A549 (cell line): Measurements from ENCODE around the gene INPP5K. TPM values are rescaled to one million over a fixed set of nuclear protein-coding genes. Genes with fewer than 3 reads are reported as not detected.

Source experiments
- ATAC-seq, 2 experiments: fragments of 200-7000 bp in 1 of 2; fragments of >200 bp in 1 of 2; cut with Nextera tagmentation in 1 of 2; cut with Tn5 transposase in 1 of 2; 3 replicates each; pipeline versions ENCODE4 v1.8.0 to v1.9.1; 2018 to 2020; ENCODE audit warnings: mild to moderate bottlenecking in 1 of 2, moderate library complexity in 1 of 2
- CTCF ChIA-PET: fragments of 300-600 bp; sonication (Branson Sonifier 250); formaldehyde crosslinking; extraction: SDS; loops from one replicate; lab custom pipeline; 2021; ENCODE audit warnings: antibody characterized with exemption, inconsistent platforms; lab: Yijun Ruan, JAX
- POLR2A ChIA-PET: fragments of 350-600 bp; formaldehyde crosslinking; extraction: SDS; loops from one replicate; lab custom pipeline; 2021; ENCODE audit warnings: antibody characterized with exemption, inconsistent platforms; lab: Yijun Ruan, JAX
- DNase-seq, 2 experiments: peaks; one replicate each; pipeline versions ENCODE4 v3.0.0 to v3.0.0-alpha.2; 2011 to 2016; ENCODE audit warnings: low read depth in 1 of 2, low spot score in 1 of 2
- FAIRE-seq: peaks from 2 replicates; lab custom pipeline; 2011; peaks lifted over from hg19 to GRCh38; lab: Jason Lieb, UNC
- H3K27ac ChIP-seq, 2 experiments: fragments of >200 bp; sonication (Bioruptor Twin); formaldehyde crosslinking; 3 replicates each; pipeline ENCODE4 v1.5.1; 2016 to 2017
- H3K4me1 ChIP-seq: fragments of >200 bp; sonication (Bioruptor Twin); formaldehyde crosslinking; 3 replicates; pipeline ENCODE4 v1.6.1; 2016
- H3K4me2 ChIP-seq: fragments of >200 bp; sonication (Bioruptor Twin); formaldehyde crosslinking; 3 replicates; pipeline ENCODE4 v1.6.1; 2016
- H3K4me3 ChIP-seq: fragments of >200 bp; sonication (Bioruptor Twin); formaldehyde crosslinking; 3 replicates; pipeline ENCODE4 v1.5.1; 2016
- H3K9me3 ChIP-seq: fragments of >200 bp; sonication (Bioruptor Twin); formaldehyde crosslinking; 3 replicates; pipeline ENCODE4 v1.6.1; 2016
- CBX2 ChIP-seq: fragments of 200-600 bp; sonication (generic); IDR thresholded peaks from 2 replicates; pipeline ENCODE4 v1.6.1; 2016; ENCODE audit warnings: low read depth, mild to moderate bottlenecking, borderline replicate concordance
- CBX8 ChIP-seq: fragments of 200-600 bp; sonication (generic); IDR thresholded peaks from 2 replicates; pipeline ENCODE4 v1.6.1; 2016
- CHD2 ChIP-seq: fragments of 150-350 bp; IDR thresholded peaks from 2 replicates; pipeline ENCODE4 v1.6.1; 2014; ENCODE audit warnings: low read length; ENCODE audit not compliant: partially characterized antibody
- CHD4 ChIP-seq: fragments of 200-600 bp; sonication (generic); IDR thresholded peaks from 2 replicates; pipeline ENCODE4 v1.6.1; 2016; ENCODE audit warnings: antibody characterized with exemption, mild to moderate bottlenecking, borderline replicate concordance
- EHMT2 ChIP-seq: fragments of 200-600 bp; sonication (generic); IDR thresholded peaks from 2 replicates; pipeline ENCODE4 v1.6.1; 2016; ENCODE audit warnings: antibody characterized with exemption, low read depth, mild to moderate bottlenecking, moderate library complexity
- ESRRA ChIP-seq: fragments of 150-350 bp; IDR thresholded peaks from 2 replicates; pipeline ENCODE4 v1.6.1; 2014; ENCODE audit warnings: mild to moderate bottlenecking, low read length, borderline replicate concordance
- FOSL2 ChIP-seq, 2 experiments: fragments of 450-650 bp in 1 of 2; fragments of >200 bp in 1 of 2; sonication (Bioruptor Twin) in 1 of 2; formaldehyde crosslinking; IDR thresholded peaks; 2 replicates each; pipeline versions ENCODE4 v1.5.0 to v1.6.1; 2016 to 2020; ENCODE audit warnings: mild to moderate bottlenecking in 1 of 2, moderate library complexity in 1 of 2
- FOXS1 ChIP-seq: fragments of 250-450 bp; sonication (Bioruptor Pico); IDR thresholded peaks from 2 replicates; pipeline ENCODE4 v1.5.0; 2020; ENCODE audit warnings: mild to moderate bottlenecking, moderate library complexity
- HDAC2 ChIP-seq: fragments of 200-600 bp; sonication (generic); IDR thresholded peaks from 2 replicates; pipeline ENCODE4 v1.6.1; 2016
- HOXA7 ChIP-seq: fragments of 250-450 bp; sonication (Bioruptor Pico); IDR thresholded peaks from 2 replicates; pipeline ENCODE4 v1.5.0; 2020; ENCODE audit warnings: mild to moderate bottlenecking, moderate library complexity
- JUN ChIP-seq, 2 experiments: fragments of >200 bp; sonication (Bioruptor Twin); formaldehyde crosslinking; IDR thresholded peaks; 2 replicates in 1 of 2; 3 replicates in 1 of 2; pipeline ENCODE4 v1.6.1; 2016 to 2017
- JUNB ChIP-seq: fragments of >200 bp; sonication (Bioruptor Twin); formaldehyde crosslinking; IDR thresholded peaks from 2 replicates; pipeline ENCODE4 v1.6.1; 2016
- KDM1A ChIP-seq: fragments of 200-600 bp; sonication (generic); IDR thresholded peaks from 2 replicates; pipeline ENCODE4 v1.6.1; 2016; ENCODE audit warnings: low read depth, mild to moderate bottlenecking
- MAZ ChIP-seq: fragments of 150-350 bp; IDR thresholded peaks from 2 replicates; pipeline ENCODE4 v1.6.1; 2014; ENCODE audit warnings: antibody characterized with exemption, low read depth, low read length, borderline replicate concordance
- NFE2L2 ChIP-seq: fragments of 150-350 bp; conservative IDR thresholded peaks from 2 replicates; pipeline ENCODE4 v1.6.1; 2014; ENCODE audit warnings: low read length
- NR3C1 ChIP-seq: fragments of >200 bp; sonication (Bioruptor Twin); formaldehyde crosslinking; IDR thresholded peaks from 3 replicates; pipeline ENCODE4 v1.6.1; 2017
- PHF8 ChIP-seq: fragments of 200-600 bp; sonication (generic); IDR thresholded peaks from 2 replicates; pipeline ENCODE4 v1.6.1; 2016; ENCODE audit warnings: low read depth, mild to moderate bottlenecking, antibody characterized with exemption, moderate library complexity, borderline replicate concordance
- SMC3 ChIP-seq: fragments of >200 bp; sonication (Bioruptor Twin); formaldehyde crosslinking; IDR thresholded peaks from 3 replicates; pipeline ENCODE4 v1.6.1; 2018; ENCODE audit warnings: inconsistent platforms
- TFCP2L1 ChIP-seq: fragments of 250-450 bp; sonication (Bioruptor Pico); IDR thresholded peaks from 2 replicates; pipeline ENCODE4 v1.5.0; 2021; ENCODE audit warnings: mild to moderate bottlenecking
- ZSCAN20 ChIP-seq: fragments of 250-450 bp; sonication (Bioruptor Pico); IDR thresholded peaks from 2 replicates; pipeline ENCODE4 v1.8.0; 2022; ENCODE audit warnings: mild to moderate bottlenecking, moderate library complexity
- WGBS: methylation state at CpG from one replicate; pipeline ENCODE4 v1.1.6; 2017; ENCODE audit errors: missing lambda C conversion rate; 5-methylcytosine and 5-hydroxymethylcytosine counted together
- polyA plus RNA-seq, 4 experiments: library from polyadenylated mRNA; depleted of rRNA in 3 of 4; stranded (reverse); fragments of >200 nt; fragmentation: RNase III in 1 of 4; extraction: RNeasy Plus Mini Kit Qiagen cat#74134 plus additional on column Dnase treatment in 1 of 4; gene quantifications; 2 replicates in 3 of 4; 3 replicates in 1 of 4; pipeline ENCODE4 v1.2.3, GENCODE V29; 2011 to 2017
- TF ChIP-seq, protein P1 (sequence below): fragments of 250-450 bp; sonication (Bioruptor Pico); IDR thresholded peaks from 2 replicates; pipeline ENCODE4 v1.5.0; 2020; ENCODE audit warnings: low read depth, mild to moderate bottlenecking, moderate library complexity
- TF ChIP-seq, protein P2 (sequence below): fragments of 250-450 bp; sonication (Bioruptor Pico); IDR thresholded peaks from 2 replicates; pipeline ENCODE4 v1.5.0; 2021; ENCODE audit warnings: mild to moderate bottlenecking, moderate library complexity, borderline replicate concordance
- TF ChIP-seq, protein P3 (sequence below): IDR thresholded peaks from 2 replicates; pipeline ENCODE4 v1.6.1; 2012; ENCODE audit warnings: low read depth, borderline replicate concordance
- TF ChIP-seq, protein P4 (sequence below): fragments of >200 bp; sonication (Bioruptor Twin); formaldehyde crosslinking; IDR thresholded peaks from 2 replicates; pipeline ENCODE4 v1.6.1; 2016
- TF ChIP-seq, protein P5 (sequence below): fragments of >200 bp; sonication (Bioruptor Twin); formaldehyde crosslinking; IDR thresholded peaks from 3 replicates; pipeline ENCODE4 v1.5.1; 2016
- TF ChIP-seq, protein P6 (sequence below): IDR thresholded peaks from 2 replicates; pipeline ENCODE4 v1.6.1; 2012
- TF ChIP-seq, protein P7 (sequence below): fragments of 150-350 bp; IDR thresholded peaks from 2 replicates; pipeline ENCODE4 v1.6.1; 2014; ENCODE audit warnings: low read depth, mild to moderate bottlenecking, low read length
- TF ChIP-seq, protein P8 (sequence below): fragments of 200-600 bp; sonication (generic); IDR thresholded peaks from 2 replicates; pipeline ENCODE4 v1.6.1; 2016; ENCODE audit warnings: antibody characterized with exemption, mild to moderate bottlenecking, moderate library complexity

INPP5K gene
- polyA plus RNA-seq, 2 of the 4 experiments (the other 2 are of a cell fraction): 24.3 to 30.8 TPM

DNA sequence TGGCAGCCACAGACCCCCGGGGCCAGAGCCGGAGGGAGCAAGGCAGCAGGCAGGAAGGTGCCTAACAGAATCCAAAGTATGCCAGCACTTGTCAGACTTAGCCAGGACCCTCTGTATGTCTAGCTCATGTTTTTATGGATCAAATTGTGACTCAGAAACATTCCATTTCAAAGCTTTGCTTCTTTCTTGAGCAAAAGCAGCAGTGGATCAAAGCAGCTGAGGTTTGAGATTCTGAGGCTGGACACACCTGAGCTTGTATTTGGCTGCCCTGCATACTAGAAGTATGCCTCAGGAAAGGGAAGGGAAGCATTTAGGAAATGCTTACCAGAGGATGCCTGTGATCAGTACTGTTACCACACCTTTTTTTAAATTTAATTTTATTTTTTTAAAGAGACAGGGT is 18.2 kb downstream of the INPP5K start:
- ChIA-PET POLR2A (no interaction called here), CTCF (interaction anchor here (0.7 to 7.0 kb wide), 9 partner anchors 8 to 222 kb away, joined by 3 to 68 read pairs (median 4); partner anchors contain the start of gene INPP5K)
- no peaks in the 10 kb centered on the region for H3K9me3 ChIP-seq
- 94% methylated on average over 2 of the region's 2 CpGs for WGBS
- H3K4me3 ChIP-seq: no peak overlapping the region
- H3K4me2 ChIP-seq: no peak overlapping the region
- no peaks in the 10 kb centered on the region for H3K4me1 ChIP-seq
- no peak for DNase-seq
- no peak overlapping the region for H3K27ac ChIP-seq
- no peak for ATAC-seq
- no peak for TF ChIP-seq TFCP2L1
- TF ChIP-seq, protein P1, sequence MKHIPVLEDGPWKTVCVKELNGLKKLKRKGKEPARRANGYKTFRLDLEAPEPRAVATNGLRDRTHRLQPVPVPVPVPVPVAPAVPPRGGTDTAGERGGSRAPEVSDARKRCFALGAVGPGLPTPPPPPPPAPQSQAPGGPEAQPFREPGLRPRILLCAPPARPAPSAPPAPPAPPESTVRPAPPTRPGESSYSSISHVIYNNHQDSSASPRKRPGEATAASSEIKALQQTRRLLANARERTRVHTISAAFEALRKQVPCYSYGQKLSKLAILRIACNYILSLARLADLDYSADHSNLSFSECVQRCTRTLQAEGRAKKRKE (CRISPR knock-in tag): no peak
- no peak for TF ChIP-seq JUNB
- TF ChIP-seq, protein P2, sequence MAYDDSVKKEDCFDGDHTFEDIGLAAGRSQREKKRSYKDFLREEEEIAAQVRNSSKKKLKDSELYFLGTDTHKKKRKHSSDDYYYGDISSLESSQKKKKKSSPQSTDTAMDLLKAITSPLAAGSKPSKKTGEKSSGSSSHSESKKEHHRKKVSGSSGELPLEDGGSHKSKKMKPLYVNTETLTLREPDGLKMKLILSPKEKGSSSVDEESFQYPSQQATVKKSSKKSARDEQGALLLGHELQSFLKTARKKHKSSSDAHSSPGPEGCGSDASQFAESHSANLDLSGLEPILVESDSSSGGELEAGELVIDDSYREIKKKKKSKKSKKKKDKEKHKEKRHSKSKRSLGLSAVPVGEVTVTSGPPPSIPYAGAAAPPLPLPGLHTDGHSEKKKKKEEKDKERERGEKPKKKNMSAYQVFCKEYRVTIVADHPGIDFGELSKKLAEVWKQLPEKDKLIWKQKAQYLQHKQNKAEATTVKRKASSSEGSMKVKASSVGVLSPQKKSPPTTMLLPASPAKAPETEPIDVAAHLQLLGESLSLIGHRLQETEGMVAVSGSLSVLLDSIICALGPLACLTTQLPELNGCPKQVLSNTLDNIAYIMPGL (CRISPR knock-in tag): no peak
- no peak for TF ChIP-seq HDAC2
- TF ChIP-seq MAZ: no peak
- no peak for TF ChIP-seq FOSL2 (IDR thresholded peaks at IDR 0.05)
- no peak for TF ChIP-seq FOSL2 (CRISPR knock-in tag; IDR thresholded peaks at IDR 0.05)
- TF ChIP-seq PHF8: no peak
- no peak for TF ChIP-seq SMC3
- TF ChIP-seq, protein P3, sequence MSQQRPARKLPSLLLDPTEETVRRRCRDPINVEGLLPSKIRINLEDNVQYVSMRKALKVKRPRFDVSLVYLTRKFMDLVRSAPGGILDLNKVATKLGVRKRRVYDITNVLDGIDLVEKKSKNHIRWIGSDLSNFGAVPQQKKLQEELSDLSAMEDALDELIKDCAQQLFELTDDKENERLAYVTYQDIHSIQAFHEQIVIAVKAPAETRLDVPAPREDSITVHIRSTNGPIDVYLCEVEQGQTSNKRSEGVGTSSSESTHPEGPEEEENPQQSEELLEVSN: no peak
- no peak for TF ChIP-seq CHD2
- TF ChIP-seq, protein P4, sequence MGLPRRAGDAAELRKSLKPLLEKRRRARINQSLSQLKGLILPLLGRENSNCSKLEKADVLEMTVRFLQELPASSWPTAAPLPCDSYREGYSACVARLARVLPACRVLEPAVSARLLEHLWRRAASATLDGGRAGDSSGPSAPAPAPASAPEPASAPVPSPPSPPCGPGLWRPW: no peak
- no peak for TF ChIP-seq EHMT2
- TF ChIP-seq FOXS1 (CRISPR knock-in tag): no peak
- TF ChIP-seq, protein P5, sequence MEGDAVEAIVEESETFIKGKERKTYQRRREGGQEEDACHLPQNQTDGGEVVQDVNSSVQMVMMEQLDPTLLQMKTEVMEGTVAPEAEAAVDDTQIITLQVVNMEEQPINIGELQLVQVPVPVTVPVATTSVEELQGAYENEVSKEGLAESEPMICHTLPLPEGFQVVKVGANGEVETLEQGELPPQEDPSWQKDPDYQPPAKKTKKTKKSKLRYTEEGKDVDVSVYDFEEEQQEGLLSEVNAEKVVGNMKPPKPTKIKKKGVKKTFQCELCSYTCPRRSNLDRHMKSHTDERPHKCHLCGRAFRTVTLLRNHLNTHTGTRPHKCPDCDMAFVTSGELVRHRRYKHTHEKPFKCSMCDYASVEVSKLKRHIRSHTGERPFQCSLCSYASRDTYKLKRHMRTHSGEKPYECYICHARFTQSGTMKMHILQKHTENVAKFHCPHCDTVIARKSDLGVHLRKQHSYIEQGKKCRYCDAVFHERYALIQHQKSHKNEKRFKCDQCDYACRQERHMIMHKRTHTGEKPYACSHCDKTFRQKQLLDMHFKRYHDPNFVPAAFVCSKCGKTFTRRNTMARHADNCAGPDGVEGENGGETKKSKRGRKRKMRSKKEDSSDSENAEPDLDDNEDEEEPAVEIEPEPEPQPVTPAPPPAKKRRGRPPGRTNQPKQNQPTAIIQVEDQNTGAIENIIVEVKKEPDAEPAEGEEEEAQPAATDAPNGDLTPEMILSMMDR: no peak
- TF ChIP-seq, protein P6, sequence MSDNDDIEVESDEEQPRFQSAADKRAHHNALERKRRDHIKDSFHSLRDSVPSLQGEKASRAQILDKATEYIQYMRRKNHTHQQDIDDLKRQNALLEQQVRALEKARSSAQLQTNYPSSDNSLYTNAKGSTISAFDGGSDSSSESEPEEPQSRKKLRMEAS: no peak
- no peak for TF ChIP-seq CHD4
- no peak for TF ChIP-seq KDM1A
- TF ChIP-seq, all 56 proteins: peak for 0
- no peak for FAIRE-seq

DNA sequence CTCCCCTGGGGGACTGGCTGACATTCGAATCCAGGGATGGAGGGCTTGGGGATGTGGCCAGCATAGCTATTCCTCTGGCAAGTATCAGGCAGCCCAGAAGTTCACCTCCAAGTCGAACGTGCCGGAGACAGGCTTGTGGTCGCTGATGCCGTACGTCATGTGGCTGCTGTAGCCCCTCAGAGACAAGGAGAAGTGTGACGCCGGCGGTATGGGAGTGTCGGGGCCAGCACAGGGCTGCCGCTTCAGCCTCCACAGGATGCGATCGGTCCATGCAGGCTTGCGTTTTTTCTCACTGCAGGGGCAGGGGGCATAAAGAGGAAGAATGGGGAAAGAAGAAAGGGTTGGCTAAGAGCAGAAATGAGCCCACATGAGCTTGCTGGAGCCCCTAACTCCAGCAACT is 18.6 kb downstream of the INPP5K start:
- Histone ChIP-seq H3K27ac (no peak overlapping the region), H3K9me3 (no peaks in the 10 kb centered on the region), H3K4me2 (no peak overlapping the region), H3K4me1 (no peaks in the 10 kb centered on the region; the same call in 2 of the 3 replicates), H3K4me3 (no peak overlapping the region)
- no peak for ATAC-seq
- CTCF ChIA-PET: interaction anchor here (0.7 to 7.0 kb wide), 10 partner anchors 8 to 221 kb away, joined by 3 to 68 read pairs (median 4); partner anchors contain the start of gene INPP5K
- no peak for FAIRE-seq
- POLR2A ChIA-PET: no interaction called here
- 93% methylated on average over 15 of the region's 15 CpGs for WGBS
- DNase-seq: no peak
- TF ChIP-seq HOXA7 (CRISPR knock-in tag): no peak
- TF ChIP-seq JUN (IDR thresholded peaks at IDR 0.05): no peak
- TF ChIP-seq, protein P7, sequence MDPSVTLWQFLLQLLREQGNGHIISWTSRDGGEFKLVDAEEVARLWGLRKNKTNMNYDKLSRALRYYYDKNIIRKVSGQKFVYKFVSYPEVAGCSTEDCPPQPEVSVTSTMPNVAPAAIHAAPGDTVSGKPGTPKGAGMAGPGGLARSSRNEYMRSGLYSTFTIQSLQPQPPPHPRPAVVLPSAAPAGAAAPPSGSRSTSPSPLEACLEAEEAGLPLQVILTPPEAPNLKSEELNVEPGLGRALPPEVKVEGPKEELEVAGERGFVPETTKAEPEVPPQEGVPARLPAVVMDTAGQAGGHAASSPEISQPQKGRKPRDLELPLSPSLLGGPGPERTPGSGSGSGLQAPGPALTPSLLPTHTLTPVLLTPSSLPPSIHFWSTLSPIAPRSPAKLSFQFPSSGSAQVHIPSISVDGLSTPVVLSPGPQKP: no peak
- TF ChIP-seq FOSL2 (IDR thresholded peaks at IDR 0.05): no peak
- TF ChIP-seq FOSL2 (CRISPR knock-in tag; IDR thresholded peaks at IDR 0.05): no peak
- no peak for TF ChIP-seq CBX2
- no peak for TF ChIP-seq NR3C1
- no peak for TF ChIP-seq SMC3
- no peak for TF ChIP-seq CBX8
- TF ChIP-seq, protein P8, sequence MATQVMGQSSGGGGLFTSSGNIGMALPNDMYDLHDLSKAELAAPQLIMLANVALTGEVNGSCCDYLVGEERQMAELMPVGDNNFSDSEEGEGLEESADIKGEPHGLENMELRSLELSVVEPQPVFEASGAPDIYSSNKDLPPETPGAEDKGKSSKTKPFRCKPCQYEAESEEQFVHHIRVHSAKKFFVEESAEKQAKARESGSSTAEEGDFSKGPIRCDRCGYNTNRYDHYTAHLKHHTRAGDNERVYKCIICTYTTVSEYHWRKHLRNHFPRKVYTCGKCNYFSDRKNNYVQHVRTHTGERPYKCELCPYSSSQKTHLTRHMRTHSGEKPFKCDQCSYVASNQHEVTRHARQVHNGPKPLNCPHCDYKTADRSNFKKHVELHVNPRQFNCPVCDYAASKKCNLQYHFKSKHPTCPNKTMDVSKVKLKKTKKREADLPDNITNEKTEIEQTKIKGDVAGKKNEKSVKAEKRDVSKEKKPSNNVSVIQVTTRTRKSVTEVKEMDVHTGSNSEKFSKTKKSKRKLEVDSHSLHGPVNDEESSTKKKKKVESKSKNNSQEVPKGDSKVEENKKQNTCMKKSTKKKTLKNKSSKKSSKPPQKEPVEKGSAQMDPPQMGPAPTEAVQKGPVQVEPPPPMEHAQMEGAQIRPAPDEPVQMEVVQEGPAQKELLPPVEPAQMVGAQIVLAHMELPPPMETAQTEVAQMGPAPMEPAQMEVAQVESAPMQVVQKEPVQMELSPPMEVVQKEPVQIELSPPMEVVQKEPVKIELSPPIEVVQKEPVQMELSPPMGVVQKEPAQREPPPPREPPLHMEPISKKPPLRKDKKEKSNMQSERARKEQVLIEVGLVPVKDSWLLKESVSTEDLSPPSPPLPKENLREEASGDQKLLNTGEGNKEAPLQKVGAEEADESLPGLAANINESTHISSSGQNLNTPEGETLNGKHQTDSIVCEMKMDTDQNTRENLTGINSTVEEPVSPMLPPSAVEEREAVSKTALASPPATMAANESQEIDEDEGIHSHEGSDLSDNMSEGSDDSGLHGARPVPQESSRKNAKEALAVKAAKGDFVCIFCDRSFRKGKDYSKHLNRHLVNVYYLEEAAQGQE: no peak
- no peak for TF ChIP-seq NFE2L2
- no peak for TF ChIP-seq ZSCAN20
- TF ChIP-seq ESRRA: no peak
